HG03060 (cell line): ENCODE data around the gene CCM2.

Experiments
- ATAC-seq: cut with Tn5 transposase; IDR thresholded peaks from one replicate; pipeline ENCODE4 v1.9.1; 2021; ENCODE audit warnings: low read depth, moderate number of reproducible peaks; ENCODE audit not compliant: unreplicated experiment

Gene CCM2

GRCh38 chr7:45057878-45058277 is 57.9 kb downstream of the CCM2 start:
- no peak for ATAC-seq

- no peak for ATAC-seq
Measured at GRCh38 chr7:45060295-45060694, 60.3 kb downstream of the CCM2 start.

- no peak for ATAC-seq
Measured at GRCh38 chr7:45061352-45061751, 61.4 kb downstream of the CCM2 start.

- no peak for ATAC-seq
Measured at GRCh38 chr7:45061806-45062425, 61.9 kb downstream of the CCM2 start.

- no peak for ATAC-seq
Measured at GRCh38 chr7:45064047-45064725, 64.2 kb downstream of the CCM2 start.

- no peak for ATAC-seq
Measured at GRCh38 chr7:45065031-45065995, 65.3 kb downstream of the CCM2 start.

- ATAC-seq, result no peak
Measured at GRCh38 chr7:45066409-45066808, 66.4 kb downstream of the CCM2 start.

- no peak for ATAC-seq
Measured at GRCh38 chr7:45067582-45067981, 67.6 kb downstream of the CCM2 start.

GRCh38 chr7:45068236-45069023 is 68.4 kb downstream of the CCM2 start:
- ATAC-seq, result no peak

- ATAC-seq, result no peak
Measured at GRCh38 chr7:45069444-45070253, 69.6 kb downstream of the CCM2 start.

- ATAC-seq, result no peak
Measured at GRCh38 chr7:45070254-45070642, 70.2 kb downstream of the CCM2 start.

- no peak for ATAC-seq
Measured at GRCh38 chr7:45071528-45071927, 71.5 kb downstream of the CCM2 start.

- ATAC-seq, result no peak
Measured at GRCh38 chr7:45072131-45073030, 72.4 kb downstream of the CCM2 start.

- ATAC-seq, result no peak
Measured at GRCh38 chr7:45073031-45073785, 73.2 kb downstream of the CCM2 start.

GRCh38 chr7:45073786-45074527 is 74.0 kb downstream of the CCM2 start:
- ATAC-seq, result no peak

GRCh38 chr7:45074528-45075354 is 74.7 kb downstream of the CCM2 start:
- ATAC-seq, result no peak

GRCh38 chr7:45075355-45075644 is 75.3 kb downstream of the CCM2 start:
- ATAC-seq, result no peak
